ENCODE results near the gene SORCS2. TPM values are rescaled to one million over a fixed set of nuclear protein-coding genes. Genes with fewer than 3 reads are reported as not detected.
A peak's percentile ranks its signal among the peaks of the same experiment; 100 is the strongest.

SORCS2 gene
- total RNA-seq, 1 donor from 2014 or later, result 4.9 TPM

DNA sequence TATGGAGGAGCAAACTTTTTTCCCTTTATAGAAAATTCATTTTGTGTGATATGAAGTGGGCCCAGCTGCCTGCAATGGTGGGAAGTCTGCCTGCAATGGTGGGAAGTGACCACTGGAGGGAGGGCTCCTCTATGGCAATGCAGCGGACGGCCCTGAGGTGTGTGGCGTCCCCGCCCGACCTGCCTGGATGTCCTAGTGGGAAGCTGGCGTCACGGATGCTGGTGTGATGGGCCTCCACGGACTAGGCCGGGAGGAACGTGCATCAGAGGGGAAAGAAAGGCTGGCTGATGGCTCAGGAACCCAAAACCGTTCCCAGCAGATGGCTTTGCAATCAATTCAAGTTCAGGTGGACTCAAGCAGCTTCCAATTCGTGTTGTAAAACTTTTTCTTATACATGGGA is 569.4 kb downstream of the SORCS2 start:
- DNase-seq (ENCODE audit: low spot score in 2 of 2) (peak; percentile 74 to 90), FAIRE-seq (no peak)

DNA sequence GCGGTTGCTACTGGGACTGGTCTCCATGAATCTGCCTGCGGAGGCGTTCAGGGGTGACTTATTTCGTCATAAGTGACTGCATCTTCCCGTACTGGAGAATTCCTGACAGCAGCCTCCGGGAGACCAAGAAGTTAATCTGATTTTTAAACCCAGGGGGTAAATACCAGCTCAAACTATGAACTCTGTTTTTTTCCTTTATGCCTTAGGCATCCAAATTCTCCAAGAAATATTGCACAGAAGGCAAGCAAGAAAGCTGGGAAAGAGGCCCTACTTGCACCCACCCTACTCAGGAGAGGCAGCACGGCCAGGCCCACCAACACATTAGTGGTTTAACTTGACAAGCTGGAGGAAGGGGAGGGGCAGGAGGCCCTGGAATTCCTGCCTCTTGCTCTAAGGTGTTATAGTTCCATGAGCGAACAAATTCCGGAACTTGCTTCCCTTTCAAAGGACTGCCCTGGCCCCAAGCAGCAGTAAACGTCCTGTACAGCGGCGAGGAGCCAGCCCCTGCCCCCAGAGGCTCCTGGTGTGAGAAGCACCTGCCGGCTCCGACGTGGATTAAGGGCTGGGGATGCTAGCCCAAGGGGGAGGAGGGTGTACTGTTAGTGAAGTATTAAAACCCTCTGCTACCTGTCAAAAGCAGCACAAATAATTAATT is 570.2 kb downstream of the SORCS2 start:
- DNase-seq (ENCODE audit: low spot score in 2 of 2) (no peak), FAIRE-seq (no peak)

DNA sequence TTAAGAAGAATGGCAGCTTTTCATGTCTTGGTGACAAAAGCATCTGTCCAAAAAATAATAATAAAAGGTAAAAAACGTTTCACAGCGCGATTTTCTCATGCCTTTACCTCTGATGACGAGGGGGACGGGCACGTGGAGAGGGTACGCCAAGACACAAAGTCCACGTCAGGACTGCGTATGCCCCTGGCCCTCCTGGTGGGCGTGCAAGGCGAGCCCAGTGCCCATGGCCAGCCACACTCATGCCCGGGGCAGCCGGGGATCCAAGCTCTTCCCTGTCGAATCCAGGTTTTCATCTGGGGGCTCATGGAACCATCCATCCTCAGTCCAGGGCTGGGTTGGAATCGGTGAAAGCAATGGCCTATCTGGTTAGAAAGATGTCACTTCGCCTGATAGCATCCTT is 570.8 kb downstream of the SORCS2 start:
- no peak for FAIRE-seq
- DNase-seq (ENCODE audit: low spot score in 2 of 2), result no peak

- FAIRE-seq (no peak), DNase-seq (ENCODE audit: low spot score in 2 of 2) (no peak)
Observed at GRCh38 chr4:7763788-7764187, 571.5 kb downstream of the SORCS2 start.

DNA sequence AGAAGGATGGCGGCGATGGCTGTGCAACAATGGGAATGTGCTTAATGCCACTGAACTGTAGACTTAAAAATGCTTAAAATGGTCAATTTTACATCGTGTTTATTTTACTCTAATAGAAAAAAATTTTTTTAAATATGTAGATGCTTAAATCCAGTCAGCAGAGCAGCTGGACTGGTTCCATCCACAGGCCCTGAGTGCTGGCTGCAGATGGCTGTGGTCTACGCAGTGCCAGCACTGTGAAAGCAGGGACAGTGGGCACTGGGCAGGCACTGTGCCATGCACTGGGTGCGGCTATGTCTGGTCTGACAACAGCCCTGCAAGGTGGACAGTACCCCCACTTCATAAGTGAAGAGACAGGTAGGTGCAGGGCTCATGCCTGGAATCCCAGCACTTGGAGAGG is 572.1 kb downstream of the SORCS2 start:
- DNase-seq (ENCODE audit: low spot score in 2 of 2), result no peak
- no peak for FAIRE-seq

DNA sequence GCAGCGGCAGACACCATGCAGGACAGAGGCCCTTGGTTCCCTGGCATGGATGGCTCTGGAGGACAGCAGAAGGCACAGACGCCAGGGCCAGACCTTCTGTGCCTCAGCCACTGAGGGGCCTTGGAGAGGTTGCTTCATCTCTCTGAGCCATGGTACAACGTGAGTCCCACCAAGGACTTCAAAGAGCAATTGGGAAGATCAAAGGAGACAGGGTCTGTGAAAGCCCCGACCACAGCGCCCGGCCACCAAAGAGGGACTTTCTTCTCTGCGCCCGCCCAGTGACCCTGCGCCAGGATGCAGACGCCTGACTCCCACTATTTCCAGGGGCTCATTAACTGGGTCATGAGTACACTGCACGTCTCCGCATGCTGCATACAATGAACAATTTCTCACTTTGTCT is 573.3 kb downstream of the SORCS2 start:
- FAIRE-seq, result no peak
- DNase-seq (ENCODE audit: low spot score in 2 of 2), result no peak

- FAIRE-seq (no peak), DNase-seq (ENCODE audit: low spot score in 2 of 2) (no peak)
Observed at GRCh38 chr4:7766086-7766485, 573.7 kb downstream of the SORCS2 start.

GRCh38 chr4:7766661-7767345 is 574.5 kb downstream of the SORCS2 start:
- DNase-seq (ENCODE audit: low spot score in 2 of 2) (no peak), FAIRE-seq (no peak)

- no peak for FAIRE-seq
- no peak for DNase-seq (ENCODE audit: low spot score in 2 of 2)
Observed at GRCh38 chr4:7767526-7767925, 575.2 kb downstream of the SORCS2 start.

GRCh38 chr4:7767966-7768365 is 575.6 kb downstream of the SORCS2 start:
- DNase-seq (ENCODE audit: low spot score in 2 of 2) (no peak), FAIRE-seq (no peak)

GRCh38 chr4:7768736-7769135 is 576.4 kb downstream of the SORCS2 start:
- FAIRE-seq, result no peak
- DNase-seq (ENCODE audit: low spot score in 2 of 2), result no peak

DNA sequence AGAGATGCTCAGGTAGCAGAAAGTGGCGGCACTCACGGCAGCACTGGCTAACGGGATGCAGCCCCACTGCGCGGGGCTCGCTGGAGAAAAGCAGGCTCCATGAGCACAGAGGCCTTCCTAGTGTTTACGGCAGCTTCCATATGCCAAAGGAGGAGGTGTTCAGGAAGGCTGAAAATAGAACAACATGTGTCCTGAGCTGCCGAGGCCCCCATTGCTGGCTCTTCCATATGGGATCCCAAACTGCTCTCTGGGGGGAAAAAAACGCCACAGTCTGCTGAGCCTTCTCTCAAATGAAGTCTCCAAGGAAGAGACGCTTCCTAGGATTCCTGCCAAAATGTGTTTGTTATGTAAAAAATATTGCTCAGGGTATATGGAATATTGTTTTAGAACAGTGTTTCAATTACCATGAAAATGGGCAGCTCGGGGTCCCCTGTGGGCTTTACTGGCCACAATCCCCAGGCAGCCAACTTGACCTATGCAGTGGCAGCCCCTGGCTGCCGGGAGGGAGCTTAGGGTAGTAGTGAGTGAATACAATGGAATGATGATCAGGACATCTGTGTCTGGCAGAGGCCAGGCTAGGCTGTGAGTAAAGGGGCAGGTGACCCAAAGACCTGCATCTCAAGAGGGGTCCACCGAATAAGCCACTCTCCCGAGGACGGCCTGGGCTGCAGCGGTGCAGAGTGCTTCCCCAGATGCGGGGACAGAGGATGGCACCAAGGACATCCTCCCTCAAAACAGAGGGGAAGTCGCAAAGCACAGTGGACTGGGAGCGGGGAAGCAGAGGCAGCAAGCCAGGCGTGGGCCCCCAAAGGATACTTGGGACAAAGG is 577.3 kb downstream of the SORCS2 start:
- no peak for FAIRE-seq
- DNase-seq (ENCODE audit: low spot score in 2 of 2), result no peak

DNA sequence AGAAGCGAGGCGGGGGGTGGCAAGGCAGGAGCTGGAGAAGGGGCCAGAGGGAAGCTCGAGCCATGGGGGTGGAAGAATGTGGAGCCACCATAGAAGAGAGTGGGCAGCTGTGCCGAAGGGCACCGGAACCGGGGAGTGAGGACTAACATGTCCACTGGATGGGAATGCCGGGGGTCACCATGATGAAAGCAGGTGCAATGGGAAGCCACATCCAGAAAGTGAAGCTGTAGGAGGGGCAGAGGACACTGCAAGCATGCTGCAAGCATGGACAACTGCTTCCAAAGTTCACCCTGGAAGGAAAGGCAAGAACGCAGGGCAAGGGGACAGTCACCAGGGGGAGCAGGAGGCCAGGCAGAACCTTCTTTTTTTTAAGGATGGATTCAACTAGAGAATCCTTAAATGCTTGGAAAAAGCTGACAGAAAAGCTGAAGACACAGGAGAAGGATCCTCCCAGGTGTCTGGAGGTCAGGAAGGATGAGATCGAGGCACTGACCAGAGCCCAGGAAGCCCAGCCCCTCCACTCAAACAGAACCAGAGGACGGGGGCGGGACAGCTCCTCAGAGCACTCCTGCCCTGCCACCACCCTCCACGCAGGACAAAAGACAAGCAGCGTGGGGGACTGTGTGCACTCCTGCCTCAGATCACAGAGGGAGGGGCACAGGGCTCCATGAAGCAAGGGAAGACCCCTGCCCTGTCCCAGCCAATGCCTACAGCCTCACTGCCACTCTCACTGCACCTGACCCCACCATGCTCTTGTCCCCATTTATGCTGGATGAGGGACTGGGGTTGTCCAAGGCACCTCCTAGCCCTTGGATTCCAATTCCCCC is 578.1 kb downstream of the SORCS2 start:
- DNase-seq (ENCODE audit: low spot score in 2 of 2), result no peak
- FAIRE-seq, result no peak

DNA sequence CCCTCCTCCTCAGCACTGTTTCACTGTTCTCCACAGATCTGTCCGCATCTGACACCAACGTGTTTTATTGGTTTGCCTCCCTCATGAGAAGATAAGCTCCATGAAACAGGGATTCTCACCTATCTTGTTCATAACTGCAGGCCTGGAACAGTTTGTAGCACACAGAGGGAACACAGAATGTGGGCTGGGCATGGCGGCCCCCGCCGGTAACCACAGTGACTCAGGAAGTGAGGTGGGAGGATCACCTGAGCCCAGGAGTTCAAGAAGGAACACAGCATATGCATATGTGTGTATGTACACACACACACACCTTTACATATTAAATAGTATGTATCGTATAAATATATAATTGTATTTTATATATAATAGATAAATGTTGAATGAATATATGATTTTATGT is 578.7 kb downstream of the SORCS2 start:
- no peak for DNase-seq (ENCODE audit: low spot score in 2 of 2)
- FAIRE-seq, result no peak

DNA sequence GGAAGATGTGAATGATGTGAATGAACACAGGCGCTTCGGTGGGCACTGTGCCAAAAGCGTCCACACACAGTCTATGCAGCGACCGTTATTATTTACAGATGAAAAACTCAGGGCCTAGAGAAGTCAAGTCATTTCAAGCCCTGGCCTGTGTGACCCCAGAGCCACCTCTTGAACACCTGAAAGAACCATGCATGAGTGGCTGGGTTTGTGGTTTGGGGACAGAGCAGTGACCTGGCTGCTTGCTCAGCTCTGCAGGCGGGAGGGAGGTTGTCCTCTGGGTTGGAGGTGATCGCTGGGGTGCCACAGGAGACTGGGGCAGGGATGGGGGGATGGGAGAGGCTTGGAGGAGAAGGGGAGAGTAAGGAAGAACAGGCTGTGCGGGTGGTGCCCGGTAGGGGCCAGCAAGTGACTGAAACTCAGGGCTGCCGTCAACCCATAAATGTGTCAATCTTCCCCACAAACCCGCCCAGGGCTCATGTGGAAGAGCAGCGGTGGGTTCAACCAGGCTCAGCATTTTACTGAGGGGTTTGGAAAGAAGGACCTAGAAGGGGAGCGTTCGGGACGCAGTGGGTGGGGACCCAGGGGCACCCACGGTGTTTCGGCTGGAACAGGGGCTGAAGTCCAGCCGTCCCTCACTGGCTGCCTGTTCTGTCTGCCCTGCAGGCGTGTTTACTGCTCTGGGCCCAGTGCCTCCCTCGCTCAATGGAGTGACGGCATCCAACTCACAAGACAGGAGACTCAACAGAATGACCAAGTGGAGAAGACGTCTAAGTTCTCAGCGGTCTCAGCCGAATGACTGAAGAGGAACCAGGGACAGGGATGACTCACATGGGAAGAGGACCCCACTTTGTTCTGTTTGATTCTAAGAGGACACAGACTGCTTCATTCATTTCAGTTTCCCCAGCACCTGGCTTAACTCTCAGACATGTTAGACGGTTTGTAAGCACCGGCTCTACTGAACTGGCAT is 579.5 kb downstream of the SORCS2 start:
- FAIRE-seq (no peak), DNase-seq (ENCODE audit: low spot score in 2 of 2) (no peak)

- FAIRE-seq, result no peak
Observed at GRCh38 chr4:7772711-7773385, 580.5 kb downstream of the SORCS2 start.

GRCh38 chr4:7773401-7774180 is 581.3 kb downstream of the SORCS2 start:
- FAIRE-seq (no peak), DNase-seq (ENCODE audit: low spot score in 2 of 2) (no peak)

More at GRCh38 chr4:7772711-7773385, 580.5 kb downstream of the SORCS2 start:
- no peak for DNase-seq (ENCODE audit: low spot score in 2 of 2)
